Hindlimb muscle (tissue), 1 donor: ENCODE measurements around the gene ADAMTS2. TPM values are rescaled to one million over a fixed set of nuclear protein-coding genes. Genes with fewer than 3 reads are reported as not detected.

Source experiments
- DNase-seq: peaks from one replicate; pipeline ENCODE4 v3.0.0-alpha.2; 2013
- polyA plus RNA-seq: library from polyadenylated mRNA; unstranded; fragments of 120-200 nt; gene quantifications from one replicate; pipeline ENCODE4 v1.2.1, GENCODE V29; 2013; ENCODE audit not compliant: insufficient read length

Gene ADAMTS2
- polyA plus RNA-seq, 1 donor: 29.7 TPM

- no peak for DNase-seq
These were observed 1.4 kb downstream of the ADAMTS2 start for GRCh38 chr5:179343719-179344430.

- DNase-seq: no peak
These were observed 2.1 kb downstream of the ADAMTS2 start for GRCh38 chr5:179343021-179343718.

- no peak for DNase-seq
These were observed 2.7 kb downstream of the ADAMTS2 start for GRCh38 chr5:179342577-179342976.

- DNase-seq: no peak
These were observed 4.8 kb downstream of the ADAMTS2 start for GRCh38 chr5:179340465-179340864.

- DNase-seq: no peak
These were observed 5.3 kb downstream of the ADAMTS2 start for GRCh38 chr5:179339996-179340395.

GRCh38 chr5:179339081-179339480, 6.2 kb downstream of the ADAMTS2 start:
- DNase-seq: no peak

- no peak for DNase-seq
These were observed 7.2 kb downstream of the ADAMTS2 start for GRCh38 chr5:179337796-179338676.

- DNase-seq: no peak
These were observed 8.1 kb downstream of the ADAMTS2 start for GRCh38 chr5:179336871-179337795.

GRCh38 chr5:179336126-179336870, 9.0 kb downstream of the ADAMTS2 start:
- DNase-seq: no peak

- DNase-seq: no peak
These were observed 11.2 kb downstream of the ADAMTS2 start for GRCh38 chr5:179333796-179334761.

GRCh38 chr5:179332741-179333290, 12.4 kb downstream of the ADAMTS2 start:
- no peak for DNase-seq

GRCh38 chr5:179331591-179332375, 13.5 kb downstream of the ADAMTS2 start:
- no peak for DNase-seq

- DNase-seq: no peak
These were observed 14.9 kb downstream of the ADAMTS2 start for GRCh38 chr5:179330186-179330900.

GRCh38 chr5:179328291-179328690, 17.0 kb downstream of the ADAMTS2 start:
- no peak for DNase-seq

GRCh38 chr5:179327021-179327735, 18.1 kb downstream of the ADAMTS2 start:
- DNase-seq: no peak

- peak; percentile 93 for DNase-seq
These were observed 18.9 kb downstream of the ADAMTS2 start for GRCh38 chr5:179326122-179326927.
